WERI-Rb-1 (cell line): ENCODE results near the gene FAM135A.
A peak's percentile ranks its signal among the peaks of the same experiment; 100 is the strongest.

Experiments
- DNase-seq: peaks from one replicate; pipeline ENCODE4 v3.0.0-alpha.2; 2020
- H3K27ac ChIP-seq: fragments of 250-450 bp; sonication (Bioruptor Pico); 2 replicates; pipeline ENCODE4 v1.5.1; 2020; ENCODE audit warnings: mild to moderate bottlenecking, moderate library complexity
- H3K27me3 ChIP-seq: fragments of 250-450 bp; sonication (Bioruptor Pico); 2 replicates; pipeline ENCODE4 v1.5.1; 2021; ENCODE audit warnings: mild to moderate bottlenecking, low read depth, moderate library complexity; ENCODE audit not compliant: insufficient read depth, severe bottlenecking
- H3K36me3 ChIP-seq: fragments of 250-450 bp; sonication (Bioruptor Pico); 2 replicates; pipeline ENCODE4 v1.5.1; 2020; ENCODE audit warnings: mild to moderate bottlenecking, moderate library complexity
- H3K4me3 ChIP-seq: 2 replicates; pipeline ENCODE4 v1.5.1; 2011; ENCODE audit warnings: low read depth, mild to moderate bottlenecking, control low read depth, low read length
- H3K9me3 ChIP-seq: fragments of 250-450 bp; sonication (Bioruptor Pico); 2 replicates; pipeline ENCODE4 v1.5.1; 2021; ENCODE audit warnings: mild to moderate bottlenecking, moderate library complexity; ENCODE audit not compliant: severe bottlenecking
- TF ChIP-seq, protein P1 (sequence below): IDR thresholded peaks from 2 replicates; pipeline ENCODE4 v1.5.1; 2011; ENCODE audit warnings: low read depth, mild to moderate bottlenecking, control low read depth, inconsistent platforms, low read length

FAM135A gene

GRCh38 chr6:70527071-70527737 lies 113.9 kb downstream of the FAM135A start:
- no peak overlapping the region for H3K4me3 ChIP-seq
- TF ChIP-seq, protein P1, sequence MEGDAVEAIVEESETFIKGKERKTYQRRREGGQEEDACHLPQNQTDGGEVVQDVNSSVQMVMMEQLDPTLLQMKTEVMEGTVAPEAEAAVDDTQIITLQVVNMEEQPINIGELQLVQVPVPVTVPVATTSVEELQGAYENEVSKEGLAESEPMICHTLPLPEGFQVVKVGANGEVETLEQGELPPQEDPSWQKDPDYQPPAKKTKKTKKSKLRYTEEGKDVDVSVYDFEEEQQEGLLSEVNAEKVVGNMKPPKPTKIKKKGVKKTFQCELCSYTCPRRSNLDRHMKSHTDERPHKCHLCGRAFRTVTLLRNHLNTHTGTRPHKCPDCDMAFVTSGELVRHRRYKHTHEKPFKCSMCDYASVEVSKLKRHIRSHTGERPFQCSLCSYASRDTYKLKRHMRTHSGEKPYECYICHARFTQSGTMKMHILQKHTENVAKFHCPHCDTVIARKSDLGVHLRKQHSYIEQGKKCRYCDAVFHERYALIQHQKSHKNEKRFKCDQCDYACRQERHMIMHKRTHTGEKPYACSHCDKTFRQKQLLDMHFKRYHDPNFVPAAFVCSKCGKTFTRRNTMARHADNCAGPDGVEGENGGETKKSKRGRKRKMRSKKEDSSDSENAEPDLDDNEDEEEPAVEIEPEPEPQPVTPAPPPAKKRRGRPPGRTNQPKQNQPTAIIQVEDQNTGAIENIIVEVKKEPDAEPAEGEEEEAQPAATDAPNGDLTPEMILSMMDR = no peak
- no peaks in the 10 kb centered on the region for H3K9me3 ChIP-seq
- H3K27ac ChIP-seq = no peak overlapping the region
- no peaks in the 10 kb centered on the region for H3K27me3 ChIP-seq
- H3K36me3 ChIP-seq = no peaks in the 10 kb centered on the region
- DNase-seq = no peak

- TF ChIP-seq, protein P1 = no peak
- no peak overlapping the region for H3K4me3 ChIP-seq
- no peaks in the 10 kb centered on the region for H3K36me3 ChIP-seq
- DNase-seq = no peak
- H3K27ac ChIP-seq = no peak overlapping the region
- H3K27me3 ChIP-seq = no peaks in the 10 kb centered on the region
- no peaks in the 10 kb centered on the region for H3K9me3 ChIP-seq
Observed at GRCh38 chr6:70530023-70530422, 116.7 kb downstream of the FAM135A start.

- no peak overlapping the region for H3K4me3 ChIP-seq
- no peaks in the 10 kb centered on the region for H3K9me3 ChIP-seq
- H3K27ac ChIP-seq = no peak overlapping the region
- DNase-seq = no peak
- H3K27me3 ChIP-seq = no peaks in the 10 kb centered on the region
- TF ChIP-seq, protein P1 = no peak
- peaks cover 3% of the 10 kb centered on the region; the same call in 1 of the 2 replicates for H3K36me3 ChIP-seq
Observed at GRCh38 chr6:70531133-70531532, 117.8 kb downstream of the FAM135A start.

DNA sequence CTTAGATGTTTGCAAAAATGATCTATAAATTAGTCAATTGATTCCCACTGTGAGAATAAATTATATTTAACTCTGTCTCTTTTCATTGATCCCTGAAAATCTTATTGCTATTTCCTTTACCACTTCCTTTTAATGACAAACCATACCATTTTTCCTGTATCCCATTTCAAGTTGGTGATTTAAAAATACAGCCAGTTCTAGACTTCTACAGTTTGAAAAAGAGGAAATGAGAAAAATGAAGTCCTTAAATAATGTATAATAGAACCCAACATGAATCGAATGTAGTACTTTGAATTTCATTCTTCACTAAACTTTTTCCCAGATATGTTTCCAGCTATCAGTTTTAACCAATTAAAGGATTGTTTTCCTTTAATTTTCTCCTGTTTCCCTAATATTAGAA lies 124.0 kb downstream of the FAM135A start:
- H3K27me3 ChIP-seq = no peaks in the 10 kb centered on the region

DNA sequence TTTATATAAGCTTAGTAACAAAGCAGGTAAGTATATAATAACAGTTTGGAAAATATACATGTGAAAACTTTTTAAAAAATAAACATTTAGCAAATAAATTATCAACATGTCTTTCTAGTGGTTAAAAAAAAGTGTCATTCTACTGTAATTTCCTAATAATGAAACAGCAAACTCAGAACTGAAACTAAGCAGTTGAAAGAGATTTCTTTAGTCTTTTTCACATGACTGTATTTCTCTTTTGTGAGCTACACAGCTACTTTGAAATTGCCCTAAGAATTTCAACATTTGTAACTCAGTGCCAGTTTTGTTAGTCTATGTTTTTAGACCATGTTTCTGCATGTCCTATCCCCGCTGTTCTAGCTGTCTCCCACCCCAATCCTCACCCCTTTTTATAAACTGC lies 125.1 kb downstream of the FAM135A start:
- no peak for DNase-seq
- TF ChIP-seq, protein P1 = no peak
- peaks cover 8% of the 10 kb centered on the region for H3K36me3 ChIP-seq

More for the DNA sequence above, 124.0 kb downstream of the FAM135A start:
- no peak overlapping the region for H3K4me3 ChIP-seq
- no peak overlapping the region for H3K27ac ChIP-seq
- H3K36me3 ChIP-seq = peaks cover 8% of the 10 kb centered on the region
- TF ChIP-seq, protein P1 = no peak
- no peaks in the 10 kb centered on the region for H3K9me3 ChIP-seq
- DNase-seq = no peak

GRCh38 chr6:70547313-70547712 lies 134.0 kb downstream of the FAM135A start:
- TF ChIP-seq, protein P1 = peak; percentile 52
- Histone ChIP-seq H3K36me3 (no peaks in the 10 kb centered on the region), H3K4me3 (no peak overlapping the region), H3K27ac (no peak overlapping the region), H3K27me3 (no peaks in the 10 kb centered on the region), H3K9me3 (no peaks in the 10 kb centered on the region)
- no peak for DNase-seq

More for the DNA sequence above, 125.1 kb downstream of the FAM135A start:
- no peaks in the 10 kb centered on the region for H3K9me3 ChIP-seq
- no peaks in the 10 kb centered on the region for H3K27me3 ChIP-seq
- no peak overlapping the region for H3K27ac ChIP-seq
- H3K4me3 ChIP-seq = no peak overlapping the region
